Nephron progenitor cell (in vitro differentiated cells): Measurements from ENCODE around the gene GRID2.
"Not testable (repeated sequence)": the region's sequence is repeated elsewhere in the genome, so short reads cannot be mapped to it uniquely, and the experiment has no call there.

Source experiments
- DNase-seq: peaks from one replicate; pipeline ENCODE4 v3.0.0; 2021
- H3K27ac Mint-ChIP-seq: 2 replicates; pipeline ENCODE4 v1.8.0; 2021; ENCODE audit warnings: mild to moderate bottlenecking, moderate library complexity, mixed read lengths
- H3K27me3 Mint-ChIP-seq: 2 replicates; pipeline ENCODE4 v1.8.0; 2021; ENCODE audit warnings: mild to moderate bottlenecking, low read depth, mixed read lengths; ENCODE audit not compliant: poor library complexity
- H3K36me3 Mint-ChIP-seq: 2 replicates; pipeline ENCODE4 v1.8.0; 2021; ENCODE audit warnings: low read depth, mixed read lengths
- H3K4me1 Mint-ChIP-seq: 2 replicates; pipeline ENCODE4 v1.8.0; 2021; ENCODE audit warnings: mixed read lengths
- H3K4me3 Mint-ChIP-seq: 2 replicates; pipeline ENCODE4 v1.8.0; 2021; ENCODE audit warnings: mild to moderate bottlenecking, moderate library complexity, mixed read lengths
- H3K9me3 Mint-ChIP-seq: 2 replicates; pipeline ENCODE4 v1.8.0; 2021; ENCODE audit warnings: mild to moderate bottlenecking, moderate library complexity, mixed read lengths
- TF ChIP-seq, protein P1 (sequence below): fragments of 200-600 bp; sonication (generic); IDR thresholded peaks from 2 replicates; pipeline ENCODE4 v1.5.0; 2021; ENCODE audit warnings: antibody characterized with exemption

The GRID2 gene

DNA sequence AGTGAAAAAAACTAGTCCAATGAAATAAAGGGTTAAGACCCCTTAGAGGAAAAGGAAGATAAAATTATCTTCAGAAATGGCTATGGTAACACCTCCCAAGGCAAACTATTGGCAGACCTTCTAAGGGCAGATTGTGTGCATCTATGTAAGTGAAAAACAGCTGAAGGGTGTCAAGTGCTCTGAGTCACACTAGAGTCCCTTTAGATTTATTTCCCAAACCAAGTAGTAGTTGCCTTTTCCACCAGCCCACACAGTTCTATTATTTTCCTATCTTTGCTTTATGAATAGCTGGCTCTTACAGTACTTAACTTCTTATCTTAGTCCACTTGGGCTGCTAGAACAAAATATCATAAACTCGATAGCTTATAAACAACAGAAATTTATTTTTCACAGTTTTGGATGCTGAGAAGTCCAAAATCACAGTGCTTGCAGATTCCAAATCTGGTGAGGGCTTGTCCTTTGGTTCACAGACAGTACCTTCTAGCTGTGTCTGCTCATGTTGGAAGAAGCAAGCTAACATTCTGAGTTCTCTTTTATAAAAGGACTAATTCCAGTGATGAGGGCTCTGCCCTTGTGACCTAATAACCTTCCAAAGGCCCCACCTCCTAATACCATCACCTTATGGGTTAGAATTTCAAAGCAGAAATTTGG, 143.6 kb downstream of the GRID2 start:
- H3K27ac Mint-ChIP-seq: no peak overlapping the region
- no peaks in the 10 kb centered on the region for H3K36me3 Mint-ChIP-seq
- no peaks in the 10 kb centered on the region for H3K4me1 Mint-ChIP-seq
- TF ChIP-seq, protein P1, sequence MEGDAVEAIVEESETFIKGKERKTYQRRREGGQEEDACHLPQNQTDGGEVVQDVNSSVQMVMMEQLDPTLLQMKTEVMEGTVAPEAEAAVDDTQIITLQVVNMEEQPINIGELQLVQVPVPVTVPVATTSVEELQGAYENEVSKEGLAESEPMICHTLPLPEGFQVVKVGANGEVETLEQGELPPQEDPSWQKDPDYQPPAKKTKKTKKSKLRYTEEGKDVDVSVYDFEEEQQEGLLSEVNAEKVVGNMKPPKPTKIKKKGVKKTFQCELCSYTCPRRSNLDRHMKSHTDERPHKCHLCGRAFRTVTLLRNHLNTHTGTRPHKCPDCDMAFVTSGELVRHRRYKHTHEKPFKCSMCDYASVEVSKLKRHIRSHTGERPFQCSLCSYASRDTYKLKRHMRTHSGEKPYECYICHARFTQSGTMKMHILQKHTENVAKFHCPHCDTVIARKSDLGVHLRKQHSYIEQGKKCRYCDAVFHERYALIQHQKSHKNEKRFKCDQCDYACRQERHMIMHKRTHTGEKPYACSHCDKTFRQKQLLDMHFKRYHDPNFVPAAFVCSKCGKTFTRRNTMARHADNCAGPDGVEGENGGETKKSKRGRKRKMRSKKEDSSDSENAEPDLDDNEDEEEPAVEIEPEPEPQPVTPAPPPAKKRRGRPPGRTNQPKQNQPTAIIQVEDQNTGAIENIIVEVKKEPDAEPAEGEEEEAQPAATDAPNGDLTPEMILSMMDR: no peak
- peaks cover 11% of the 10 kb centered on the region for H3K9me3 Mint-ChIP-seq
- H3K27me3 Mint-ChIP-seq: peaks cover 6% of the 10 kb centered on the region
- no peak overlapping the region for H3K4me3 Mint-ChIP-seq
- DNase-seq: no peak

DNA sequence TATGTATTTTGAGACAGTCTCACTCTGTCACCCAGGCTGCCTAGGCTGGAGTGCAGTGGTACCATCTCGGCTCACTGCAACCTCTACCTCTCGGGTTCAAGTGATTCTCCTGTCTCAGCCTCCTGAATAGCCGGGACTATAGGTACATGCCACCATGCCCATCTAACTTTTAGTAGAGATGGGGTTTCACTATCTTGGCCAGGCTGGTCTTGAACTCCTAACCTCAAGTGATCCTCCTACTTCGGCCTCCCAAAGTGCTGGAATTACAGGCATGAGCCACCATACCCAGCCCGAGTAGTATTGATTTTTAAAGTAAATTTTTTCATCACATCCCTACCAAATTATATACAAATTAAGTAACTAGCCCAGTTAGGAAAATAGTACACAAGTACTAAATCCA, 144.4 kb downstream of the GRID2 start:
- H3K27ac Mint-ChIP-seq, H3K4me3 Mint-ChIP-seq, H3K36me3 Mint-ChIP-seq, H3K27me3 Mint-ChIP-seq, H3K4me1 Mint-ChIP-seq, H3K9me3 Mint-ChIP-seq, DNase-seq: not testable (repeated sequence)

DNA sequence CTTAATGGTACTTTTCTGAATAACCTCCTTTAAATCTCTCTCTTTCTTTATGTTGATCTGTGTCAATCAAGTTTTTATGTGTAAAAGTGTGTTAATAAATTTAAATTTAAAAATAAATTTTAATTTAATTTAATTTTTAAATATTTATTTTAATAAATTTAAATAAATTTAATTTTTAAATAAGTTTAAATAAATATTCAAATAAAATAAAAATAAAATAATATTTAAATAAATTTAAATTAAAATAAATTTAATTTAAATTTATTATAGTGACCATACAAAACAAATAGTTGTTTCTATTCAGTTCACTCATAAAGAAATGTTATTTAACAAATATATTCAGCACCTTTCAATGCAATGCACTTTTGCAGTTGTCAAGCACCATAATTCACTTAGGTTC, 146.9 kb downstream of the GRID2 start:
- no peak overlapping the region for H3K4me3 Mint-ChIP-seq
- no peaks in the 10 kb centered on the region for H3K9me3 Mint-ChIP-seq
- no peak overlapping the region for H3K27ac Mint-ChIP-seq
- H3K27me3 Mint-ChIP-seq: no peaks in the 10 kb centered on the region
- TF ChIP-seq, protein P1: no peak
- no peak for DNase-seq
- no peaks in the 10 kb centered on the region for H3K36me3 Mint-ChIP-seq
- H3K4me1 Mint-ChIP-seq: no peaks in the 10 kb centered on the region

DNA sequence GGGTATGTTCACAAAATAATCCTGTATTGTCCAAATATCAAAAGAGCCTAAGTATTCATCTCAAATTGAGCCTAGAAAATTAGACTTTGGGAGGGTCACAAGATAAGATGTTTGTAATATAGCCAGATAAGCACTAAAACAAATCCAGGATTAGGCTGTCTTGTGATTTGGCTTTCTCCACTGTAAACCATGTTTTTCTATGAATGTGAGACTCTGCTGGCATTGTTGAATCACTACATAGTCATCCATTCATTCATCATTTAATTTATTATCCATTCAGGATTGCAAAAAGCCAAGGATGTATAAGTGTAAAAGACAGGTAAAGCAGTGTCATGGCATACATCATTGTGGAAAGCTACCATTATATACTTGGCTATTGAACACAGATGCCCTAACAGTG, 148.0 kb downstream of the GRID2 start:
- no peak overlapping the region for H3K4me3 Mint-ChIP-seq
- H3K27me3 Mint-ChIP-seq: no peaks in the 10 kb centered on the region
- TF ChIP-seq, protein P1: no peak
- H3K36me3 Mint-ChIP-seq: no peaks in the 10 kb centered on the region
- DNase-seq: no peak
- no peak overlapping the region for H3K27ac Mint-ChIP-seq
- no peaks in the 10 kb centered on the region for H3K4me1 Mint-ChIP-seq
- no peaks in the 10 kb centered on the region for H3K9me3 Mint-ChIP-seq

DNA sequence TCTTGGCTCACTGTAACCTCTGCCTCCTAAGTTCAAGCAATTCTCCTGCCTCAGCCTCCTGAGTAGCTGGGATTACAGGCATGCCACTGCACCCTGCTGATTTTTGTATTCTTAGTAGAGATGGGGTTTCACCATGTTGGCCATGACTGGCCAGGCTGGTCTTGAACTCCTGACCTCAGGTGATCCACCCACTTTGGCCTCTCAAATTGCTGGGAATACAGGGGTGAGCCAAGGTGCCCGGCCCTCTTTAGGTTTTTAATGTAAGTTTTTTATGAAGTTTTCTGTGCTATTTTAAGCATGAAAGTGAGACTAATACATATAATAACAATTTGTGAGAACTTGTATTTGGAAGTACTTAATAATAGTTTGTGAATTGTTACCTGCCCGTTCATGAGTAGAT, 148.6 kb downstream of the GRID2 start:
- H3K4me1 Mint-ChIP-seq, H3K4me3 Mint-ChIP-seq, DNase-seq, H3K27me3 Mint-ChIP-seq, H3K36me3 Mint-ChIP-seq, H3K27ac Mint-ChIP-seq, H3K9me3 Mint-ChIP-seq: not testable (repeated sequence)

DNA sequence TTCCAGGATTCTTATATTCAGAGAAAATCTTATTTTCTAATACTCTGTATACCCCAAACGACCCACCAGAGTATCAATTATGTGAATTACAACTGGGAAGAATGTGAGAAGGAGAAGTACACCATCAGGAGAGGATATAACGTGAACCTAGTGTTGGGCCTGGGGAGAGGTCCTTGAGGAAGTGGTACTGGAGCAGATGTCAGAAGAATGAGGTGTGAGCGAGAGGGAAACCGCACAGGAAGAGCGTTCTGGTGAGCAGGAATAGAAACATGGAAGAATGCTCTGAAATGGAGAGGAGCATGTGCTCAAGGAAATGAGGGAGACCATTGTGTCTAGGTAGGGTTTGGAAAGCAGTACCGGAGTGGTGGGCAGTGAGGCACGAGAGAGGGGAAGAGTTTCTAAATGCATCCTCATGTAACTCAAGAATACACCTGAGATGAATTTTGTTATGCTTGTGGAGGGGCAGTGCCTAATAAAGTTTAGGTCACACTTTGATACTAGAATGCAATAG, 151.6 kb downstream of the GRID2 start:
- Mint-ChIP-seq H3K27ac (no peak overlapping the region), H3K4me1 (no peaks in the 10 kb centered on the region), H3K9me3 (no peaks in the 10 kb centered on the region), H3K4me3 (no peak overlapping the region), H3K36me3 (no peaks in the 10 kb centered on the region), H3K27me3 (no peaks in the 10 kb centered on the region)
- DNase-seq: no peak
- TF ChIP-seq, protein P1: no peak

DNA sequence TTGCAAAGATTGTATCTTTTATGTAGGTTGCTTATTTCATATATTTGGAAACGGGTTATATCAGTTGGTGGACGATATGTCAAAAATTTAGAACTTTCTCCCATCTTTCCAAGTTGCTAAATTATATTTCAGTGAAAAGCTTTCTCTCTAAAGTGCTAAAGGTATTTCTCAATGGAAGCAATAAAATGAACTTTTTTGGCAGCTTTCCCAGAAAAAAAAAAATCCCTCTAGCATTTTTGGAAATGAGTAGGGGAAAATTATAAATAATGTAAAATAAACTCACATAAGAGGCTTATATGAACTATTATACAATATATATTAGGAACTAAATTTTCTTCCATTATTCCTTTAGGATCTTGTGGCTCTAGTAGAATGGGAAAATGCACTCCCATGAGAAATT, 152.2 kb downstream of the GRID2 start:
- H3K4me1 Mint-ChIP-seq: no peaks in the 10 kb centered on the region
- no peaks in the 10 kb centered on the region for H3K27me3 Mint-ChIP-seq
- H3K4me3 Mint-ChIP-seq: no peak overlapping the region
- no peaks in the 10 kb centered on the region for H3K9me3 Mint-ChIP-seq
- H3K27ac Mint-ChIP-seq: no peak overlapping the region
- DNase-seq: no peak
- H3K36me3 Mint-ChIP-seq: no peaks in the 10 kb centered on the region
- TF ChIP-seq, protein P1: no peak
